SJCRH30 (cell line): ENCODE measurements around the gene CHST9. TPM values are rescaled to one million over a fixed set of nuclear protein-coding genes. Genes with fewer than 3 reads are reported as not detected.
A peak's percentile ranks its signal among the peaks of the same experiment; 100 is the strongest.
"Not testable (repeated sequence)": the region's sequence is repeated elsewhere in the genome, so short reads cannot be mapped to it uniquely, and the experiment has no call there.

Experiments
- DNase-seq, 2 experiments: peaks; one replicate each; pipeline ENCODE4 v3.0.0-alpha.2; 2015 to 2020
- H3K27ac ChIP-seq: fragments of 250-450 bp; sonication (Bioruptor Pico); 2 replicates; pipeline ENCODE4 v1.5.1; 2020; ENCODE audit warnings: mild to moderate bottlenecking, moderate library complexity
- H3K27me3 ChIP-seq: fragments of 250-450 bp; sonication (Bioruptor Pico); 2 replicates; pipeline ENCODE4 v1.5.1; 2020; ENCODE audit warnings: mild to moderate bottlenecking, moderate library complexity
- H3K36me3 ChIP-seq: fragments of 250-450 bp; sonication (Bioruptor Pico); 2 replicates; pipeline ENCODE4 v1.5.1; 2020; ENCODE audit warnings: mild to moderate bottlenecking, moderate library complexity
- H3K4me1 ChIP-seq: fragments of 250-450 bp; sonication (Bioruptor Pico); 2 replicates; pipeline ENCODE4 v1.5.1; 2020; ENCODE audit warnings: mild to moderate bottlenecking, moderate library complexity
- H3K4me3 ChIP-seq: fragments of 250-450 bp; sonication (Bioruptor Pico); 2 replicates; pipeline ENCODE4 v1.5.1; 2020; ENCODE audit warnings: mild to moderate bottlenecking, moderate library complexity
- H3K9me3 ChIP-seq: fragments of 250-450 bp; sonication (Bioruptor Pico); replicated peaks from 2 replicates; pipeline ENCODE4 v1.5.1; 2020; ENCODE audit warnings: mild to moderate bottlenecking, moderate library complexity
- total RNA-seq: library from RNA; depleted of rRNA; stranded (reverse); fragments of >200 nt; shearing (Covaris generic); gene quantifications from 2 replicates; pipeline ENCODE4 v1.2.3, GENCODE V29; 2014

Gene CHST9
- total RNA-seq, 1 experiment from 2014 or later: 10.7 TPM

DNA sequence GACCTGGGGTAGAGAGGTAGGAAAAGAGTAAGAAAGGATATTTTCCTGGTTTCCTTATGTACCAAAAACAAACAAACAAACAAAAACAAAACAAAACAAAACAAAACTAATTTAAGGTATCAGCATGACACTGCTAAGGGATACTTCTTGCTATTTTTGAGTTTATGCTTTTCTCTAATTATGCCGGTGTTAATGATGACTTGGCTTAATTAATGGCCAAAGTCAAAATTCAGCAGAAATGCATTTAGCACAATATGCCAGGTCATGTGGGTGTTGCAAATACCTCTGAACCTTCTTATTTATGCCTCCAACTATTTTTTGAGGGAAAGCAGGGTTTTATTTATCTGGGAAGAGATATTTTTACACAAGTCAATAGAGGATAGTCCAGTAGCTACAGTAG lies 3.2 kb upstream of the CHST9 start:
- Histone ChIP-seq H3K27me3 (no peaks in the 10 kb centered on the region), H3K9me3 (no peaks in the 10 kb centered on the region), H3K4me1 (no peaks in the 10 kb centered on the region), H3K27ac (no peak overlapping the region), H3K4me3 (no peak overlapping the region), H3K36me3 (no peaks in the 10 kb centered on the region)
- DNase-seq: no peak

DNA sequence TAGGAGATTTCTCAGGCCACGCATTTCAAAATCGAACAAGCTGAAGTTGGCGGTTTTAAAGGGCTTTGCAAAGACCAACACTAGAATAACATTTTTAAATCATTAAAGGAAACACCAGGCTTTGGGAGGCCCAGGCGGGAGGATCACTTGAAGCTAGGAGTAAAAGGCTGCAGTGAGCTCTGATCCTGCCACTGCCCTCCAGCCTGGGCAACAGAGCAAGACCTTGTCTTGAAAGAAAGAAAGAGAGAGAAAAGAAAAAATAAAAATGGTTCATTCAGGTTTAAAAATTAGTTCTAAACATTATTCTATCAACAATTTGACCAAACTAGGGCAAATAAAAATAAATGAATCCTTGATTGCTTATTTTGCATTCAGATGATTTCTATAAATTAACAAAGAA lies 789 bp upstream of the CHST9 start:
- H3K27me3 ChIP-seq: no peaks in the 10 kb centered on the region
- H3K4me3 ChIP-seq: peak overlapping the region; percentile 58
- no peak for DNase-seq
- H3K9me3 ChIP-seq: no peaks in the 10 kb centered on the region
- H3K27ac ChIP-seq: no peak overlapping the region
- no peaks in the 10 kb centered on the region for H3K36me3 ChIP-seq
- no peaks in the 10 kb centered on the region for H3K4me1 ChIP-seq

DNA sequence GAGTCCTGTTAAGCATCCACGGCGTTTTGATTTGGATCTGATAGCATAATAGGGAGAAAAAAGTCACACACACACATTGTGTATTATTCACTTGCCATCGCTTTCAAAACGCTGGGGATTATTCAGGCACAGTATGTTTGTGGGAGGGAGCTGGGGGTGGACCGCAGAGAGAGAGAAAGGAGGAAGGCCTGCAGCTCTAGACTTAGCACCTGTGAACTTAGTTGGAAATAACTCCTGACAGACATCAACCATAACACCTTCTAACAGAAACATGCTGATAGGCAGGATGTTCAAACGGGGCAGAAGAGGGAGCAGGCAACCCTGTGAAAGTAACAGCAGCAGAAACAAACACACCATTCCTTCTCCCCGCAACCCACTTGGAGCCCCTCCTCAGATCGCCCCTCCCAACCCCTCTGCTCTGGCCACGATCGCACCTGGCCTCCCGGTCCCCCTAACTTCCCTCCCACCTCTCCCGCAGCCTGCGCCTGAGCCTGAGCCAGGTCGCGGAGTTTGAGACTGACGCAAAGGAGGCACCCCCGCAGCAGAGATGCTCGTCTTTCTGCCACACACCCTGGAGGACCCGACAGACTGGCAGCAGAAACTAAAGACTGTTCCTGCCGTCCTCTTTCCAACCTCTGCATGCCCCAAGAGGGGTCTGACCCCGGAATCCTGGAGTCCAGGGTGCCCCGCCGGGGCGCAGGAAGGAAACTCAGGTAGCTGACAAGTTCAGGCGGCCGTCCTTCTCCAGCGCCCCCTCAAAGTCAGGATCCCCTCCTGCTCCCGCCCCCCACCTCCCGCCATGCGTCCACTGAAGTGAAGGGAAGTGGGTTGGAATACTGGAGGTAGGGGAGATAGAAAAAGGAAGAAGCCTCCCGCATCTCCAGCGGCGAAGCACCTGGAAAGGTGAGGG lies 738 bp downstream of the CHST9 start:
- Histone ChIP-seq H3K4me1 (no peaks in the 10 kb centered on the region), H3K36me3 (no peaks in the 10 kb centered on the region), H3K27ac (no peak overlapping the region), H3K9me3 (no peaks in the 10 kb centered on the region), H3K4me3 (peak overlapping the region; percentile 58), H3K27me3 (no peaks in the 10 kb centered on the region)
- DNase-seq: peak; percentile 5 to 9

DNA sequence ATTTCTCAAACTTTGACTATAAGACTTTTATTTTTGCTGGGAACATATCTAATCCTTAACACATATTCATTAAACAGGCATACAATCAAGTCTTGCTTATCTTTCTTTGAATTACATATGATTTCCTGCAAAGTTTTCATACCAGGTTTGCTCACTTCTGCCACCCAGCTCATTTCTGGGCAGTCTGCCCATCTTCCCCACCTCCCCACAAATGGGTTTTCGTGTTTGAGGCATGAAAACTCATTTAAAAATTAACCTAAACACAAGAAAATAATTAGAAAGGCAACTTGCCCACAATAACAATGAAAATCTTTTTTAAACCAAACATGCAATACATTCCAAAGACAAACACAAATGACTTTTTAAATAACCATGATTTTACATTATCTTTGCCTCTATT lies 3.4 kb downstream of the CHST9 start:
- no peaks in the 10 kb centered on the region for H3K27me3 ChIP-seq
- no peak for DNase-seq
- no peaks in the 10 kb centered on the region for H3K36me3 ChIP-seq
- H3K27ac ChIP-seq: no peak overlapping the region
- H3K9me3 ChIP-seq: no peaks in the 10 kb centered on the region
- H3K4me1 ChIP-seq: no peaks in the 10 kb centered on the region
- no peak overlapping the region for H3K4me3 ChIP-seq

DNA sequence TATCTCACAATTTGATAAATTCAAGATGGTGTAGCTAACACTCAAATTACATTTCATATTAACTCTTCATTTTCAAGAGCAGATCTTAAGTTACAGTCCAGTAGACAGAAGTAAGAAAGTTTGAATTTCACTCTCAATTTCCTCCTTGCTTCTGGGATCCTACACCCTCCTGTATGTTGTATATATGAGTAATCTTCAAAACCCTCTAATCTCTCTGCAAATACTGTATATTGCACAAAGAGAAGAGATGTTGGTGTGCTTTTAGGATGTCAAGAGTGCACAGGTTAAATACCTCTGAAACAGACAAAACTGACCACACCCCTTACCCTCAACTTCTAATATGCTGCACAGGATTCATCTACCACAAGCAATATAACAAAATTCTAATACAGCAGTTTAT lies 6.7 kb downstream of the CHST9 start:
- no peaks in the 10 kb centered on the region for H3K4me1 ChIP-seq
- no peaks in the 10 kb centered on the region for H3K27me3 ChIP-seq
- H3K27ac ChIP-seq: no peak overlapping the region
- no peak overlapping the region for H3K4me3 ChIP-seq
- no peaks in the 10 kb centered on the region for H3K9me3 ChIP-seq
- no peaks in the 10 kb centered on the region for H3K36me3 ChIP-seq
- no peak for DNase-seq

DNA sequence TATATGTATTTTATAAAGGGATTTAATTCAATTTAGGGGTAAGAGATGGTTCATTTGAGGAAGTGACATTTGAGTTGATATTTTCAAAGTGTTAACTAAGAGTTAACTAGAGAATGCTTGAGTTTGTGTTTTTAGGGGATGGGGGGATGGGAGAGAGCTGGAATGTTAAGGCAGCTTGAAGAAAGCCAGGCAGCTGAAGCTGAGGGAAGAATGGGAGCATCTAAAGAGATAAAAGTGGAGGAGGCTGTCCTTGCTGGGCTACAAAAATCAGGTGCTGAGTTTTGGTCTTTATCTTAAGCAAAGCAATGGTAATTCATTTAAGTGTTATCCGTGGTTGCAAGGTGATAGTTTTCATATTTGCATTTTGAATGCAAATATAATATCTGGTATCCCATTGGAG lies 9.2 kb downstream of the CHST9 start:
- no peaks in the 10 kb centered on the region for H3K27me3 ChIP-seq
- H3K4me3 ChIP-seq: no peak overlapping the region
- H3K9me3 ChIP-seq: no peaks in the 10 kb centered on the region
- H3K4me1 ChIP-seq: no peaks in the 10 kb centered on the region
- H3K27ac ChIP-seq: no peak overlapping the region
- H3K36me3 ChIP-seq: no peaks in the 10 kb centered on the region
- DNase-seq: no peak

DNA sequence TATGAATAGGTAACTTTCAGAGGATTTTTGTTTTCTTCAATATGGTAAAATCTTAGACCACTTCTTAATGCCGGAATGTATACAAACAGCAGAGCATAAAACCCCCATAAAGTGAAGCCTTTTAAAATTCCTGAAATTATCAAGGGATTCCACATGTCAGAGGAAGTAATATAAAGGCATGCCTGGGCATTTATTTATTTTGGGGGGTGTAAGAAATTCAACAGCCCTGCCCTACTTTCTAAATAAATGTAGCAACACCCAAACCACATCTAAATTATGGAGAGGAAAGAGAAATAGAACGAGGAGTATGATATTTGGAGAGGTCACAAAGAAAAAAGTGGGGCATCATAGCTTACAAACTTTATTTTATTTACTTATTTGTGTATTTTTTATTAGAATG lies 9.9 kb downstream of the CHST9 start:
- no peak overlapping the region for H3K27ac ChIP-seq
- H3K36me3 ChIP-seq: no peaks in the 10 kb centered on the region
- H3K9me3 ChIP-seq: no peaks in the 10 kb centered on the region
- no peak overlapping the region for H3K4me3 ChIP-seq
- no peak for DNase-seq
- H3K4me1 ChIP-seq: no peaks in the 10 kb centered on the region
- H3K27me3 ChIP-seq: no peaks in the 10 kb centered on the region

DNA sequence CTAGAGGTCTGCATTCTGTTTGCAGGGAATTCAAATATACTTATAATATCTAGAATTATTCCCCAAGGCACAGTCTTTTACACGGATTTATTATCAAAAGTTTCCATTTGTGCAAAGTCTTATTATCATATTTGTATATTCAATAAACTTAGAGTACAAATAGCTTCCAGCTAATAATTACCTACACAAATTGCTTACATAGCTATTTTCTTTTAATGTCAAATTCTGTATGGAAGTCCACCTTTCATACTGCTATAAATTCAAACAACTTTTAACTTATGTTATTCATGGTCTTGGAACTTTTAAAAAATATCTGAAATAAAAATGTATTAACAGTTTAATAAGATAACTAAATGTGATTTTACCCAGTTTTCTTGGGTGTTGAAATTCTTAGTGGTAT lies 13.1 kb downstream of the CHST9 start:
- Histone ChIP-seq H3K27me3 (no peaks in the 10 kb centered on the region), H3K4me3 (no peak overlapping the region), H3K36me3 (no peaks in the 10 kb centered on the region), H3K27ac (no peak overlapping the region), H3K4me1 (no peaks in the 10 kb centered on the region), H3K9me3 (no peaks in the 10 kb centered on the region)
- DNase-seq: no peak

DNA sequence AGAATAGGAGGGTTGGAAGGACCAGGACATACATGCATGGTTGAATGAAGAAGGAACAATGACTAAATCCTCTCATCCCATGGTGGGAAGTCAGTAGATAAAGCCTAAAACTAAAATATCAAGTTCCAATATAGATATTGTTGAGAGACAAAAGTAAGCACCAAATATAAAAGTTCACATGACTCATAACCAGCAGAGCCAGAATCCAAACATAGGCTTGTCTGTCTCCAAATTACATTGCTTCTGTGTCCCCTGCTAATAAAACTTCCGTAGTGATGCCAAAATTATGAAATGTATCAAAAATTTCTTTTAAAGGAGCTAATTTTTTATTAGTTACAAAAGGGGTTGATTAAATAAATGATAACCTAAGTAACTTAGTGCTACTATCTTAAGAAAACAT lies 19.7 kb downstream of the CHST9 start:
- Histone ChIP-seq H3K4me3 (no peak overlapping the region), H3K27me3 (no peaks in the 10 kb centered on the region), H3K36me3 (no peaks in the 10 kb centered on the region), H3K27ac (peak overlapping the region; percentile 91), H3K4me1 (peaks cover 16% of the 10 kb centered on the region), H3K9me3 (no peaks in the 10 kb centered on the region)
- DNase-seq: no peak

DNA sequence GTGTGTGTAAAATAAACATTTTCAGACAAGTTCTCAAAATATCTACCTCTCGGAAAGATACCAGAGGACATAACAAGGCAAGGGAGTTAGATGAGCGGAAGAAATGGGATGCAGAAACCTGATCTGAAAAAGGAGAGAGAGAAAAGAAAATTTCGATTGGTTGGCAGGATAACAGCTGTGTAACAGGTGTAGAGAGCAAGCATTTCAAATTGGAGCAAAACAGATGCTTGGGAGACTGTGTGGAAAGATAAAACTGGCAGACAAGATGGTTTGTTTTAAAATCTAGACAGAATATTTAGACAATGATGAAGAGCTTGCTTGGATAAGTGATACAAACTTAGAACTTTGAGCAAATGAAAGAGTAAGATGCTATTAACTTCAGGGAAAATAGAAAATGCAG lies 20.2 kb downstream of the CHST9 start:
- no peaks in the 10 kb centered on the region for H3K27me3 ChIP-seq
- DNase-seq: peak; percentile 20 to 71
- peaks cover 16% of the 10 kb centered on the region for H3K4me1 ChIP-seq
- H3K27ac ChIP-seq: peak overlapping the region; percentile 91
- no peak overlapping the region for H3K4me3 ChIP-seq
- no peaks in the 10 kb centered on the region for H3K36me3 ChIP-seq
- no peaks in the 10 kb centered on the region for H3K9me3 ChIP-seq

DNA sequence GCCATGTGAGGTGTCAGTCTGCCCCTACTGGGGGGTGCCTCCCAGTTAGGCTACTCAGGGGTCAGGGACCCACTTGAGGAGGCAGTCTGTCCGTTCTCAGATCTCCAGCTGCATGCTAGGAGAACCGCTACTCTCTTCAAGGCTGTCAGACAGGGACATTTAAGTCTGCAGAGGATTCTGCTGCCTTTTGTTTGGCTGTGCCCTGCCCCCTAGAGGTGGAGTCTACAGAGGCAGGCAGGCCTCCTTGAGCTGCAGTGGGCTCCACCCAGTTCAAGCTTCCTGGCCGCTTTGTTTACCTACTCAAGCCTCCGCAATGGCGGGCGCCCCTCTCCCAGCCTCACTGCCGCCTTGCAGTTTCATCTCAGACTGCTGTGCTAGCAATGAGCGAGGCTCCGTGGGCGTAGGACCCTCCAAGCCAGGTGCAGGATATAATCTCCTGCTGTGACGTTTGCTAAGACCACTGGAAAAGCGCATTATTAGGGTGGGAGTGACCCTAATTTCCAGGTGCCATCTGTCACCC lies 21.9 kb downstream of the CHST9 start:
- H3K4me1 ChIP-seq: peaks cover 16% of the 10 kb centered on the region
- H3K27ac ChIP-seq, H3K9me3 ChIP-seq, H3K36me3 ChIP-seq, H3K4me3 ChIP-seq, DNase-seq, H3K27me3 ChIP-seq: not testable (repeated sequence)

DNA sequence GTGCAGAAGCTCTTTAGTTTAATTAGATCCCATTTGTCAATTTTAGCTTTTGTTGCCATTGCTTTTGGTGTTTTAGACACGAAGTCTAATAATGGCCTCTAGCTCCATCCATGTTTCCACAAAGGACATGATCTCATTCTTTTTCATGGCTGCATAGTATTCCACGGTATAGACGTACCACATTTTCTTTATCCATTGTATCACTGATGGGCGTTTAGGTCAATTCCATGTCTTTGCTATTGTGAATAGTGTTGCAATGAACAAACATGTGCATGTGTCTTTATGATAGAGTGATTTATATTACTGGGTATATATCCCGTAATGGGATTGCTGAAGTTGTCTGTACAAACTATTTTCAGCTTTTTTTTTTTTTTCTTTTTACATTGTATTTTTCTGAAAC lies 35.9 kb downstream of the CHST9 start:
- not testable (repeated sequence) for H3K36me3 ChIP-seq, H3K27ac ChIP-seq, H3K27me3 ChIP-seq, H3K4me1 ChIP-seq, DNase-seq, H3K9me3 ChIP-seq, H3K4me3 ChIP-seq

DNA sequence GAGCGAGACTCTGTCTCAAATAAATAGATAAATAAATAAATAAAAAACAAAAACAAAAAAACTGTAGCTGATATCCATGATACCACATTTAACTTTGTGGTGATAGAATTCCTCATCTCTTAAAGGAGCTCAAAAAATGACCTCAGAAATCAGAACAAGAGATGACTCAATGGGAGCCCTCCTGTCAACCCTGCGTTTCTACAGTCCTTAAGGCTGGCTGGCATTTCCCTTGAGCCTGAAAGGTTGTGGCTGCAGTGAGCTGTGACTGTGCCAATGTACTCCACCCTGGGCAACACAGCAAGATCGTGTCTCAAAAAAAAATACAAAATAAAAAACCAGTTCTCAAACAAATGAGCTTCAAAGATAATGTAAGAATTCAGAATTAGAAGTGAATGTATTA lies 40.4 kb downstream of the CHST9 start:
- no peak overlapping the region for H3K27ac ChIP-seq
- no peaks in the 10 kb centered on the region for H3K27me3 ChIP-seq
- H3K4me3 ChIP-seq: no peak overlapping the region
- no peaks in the 10 kb centered on the region for H3K36me3 ChIP-seq
- DNase-seq: no peak
- no peaks in the 10 kb centered on the region for H3K4me1 ChIP-seq
- H3K9me3 ChIP-seq: no peaks in the 10 kb centered on the region

DNA sequence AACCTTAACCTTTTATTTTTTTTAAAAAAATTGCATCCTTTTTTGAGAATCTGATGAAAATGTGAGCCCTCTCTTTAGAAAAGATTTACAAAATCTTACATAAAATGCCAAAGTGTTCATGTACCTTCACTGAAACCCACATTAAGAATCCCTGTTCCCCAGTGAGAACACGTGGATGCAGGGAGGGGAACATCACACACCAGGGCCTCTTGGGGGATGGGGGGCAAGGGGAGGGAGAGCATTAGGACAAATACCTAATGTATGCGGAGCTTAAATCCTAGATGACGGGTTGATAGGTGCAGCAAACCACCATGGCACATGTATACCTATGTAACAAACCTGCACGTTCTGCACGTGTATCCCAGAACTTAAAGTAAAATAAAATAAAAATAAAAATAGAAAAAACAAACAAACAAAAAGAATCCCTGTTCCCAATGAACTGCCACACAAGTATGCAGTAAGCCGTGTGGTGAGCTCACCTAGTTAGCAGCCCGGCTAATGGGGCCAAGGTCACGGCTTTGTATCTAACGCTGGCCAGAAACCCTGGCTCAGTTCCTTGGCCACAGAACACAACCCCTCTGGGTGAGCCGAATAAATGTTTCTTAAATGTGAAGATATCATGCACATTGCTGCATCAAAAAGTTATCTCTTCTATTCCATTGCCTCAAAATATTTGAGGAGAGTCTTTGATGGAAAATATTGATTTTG lies 41.4 kb downstream of the CHST9 start:
- Histone ChIP-seq H3K4me3 (no peak overlapping the region), H3K27me3 (no peaks in the 10 kb centered on the region), H3K27ac (no peak overlapping the region), H3K36me3 (no peaks in the 10 kb centered on the region), H3K9me3 (no peaks in the 10 kb centered on the region), H3K4me1 (no peaks in the 10 kb centered on the region)
- peak in 1 of 2 experiments; percentile 1 for DNase-seq

DNA sequence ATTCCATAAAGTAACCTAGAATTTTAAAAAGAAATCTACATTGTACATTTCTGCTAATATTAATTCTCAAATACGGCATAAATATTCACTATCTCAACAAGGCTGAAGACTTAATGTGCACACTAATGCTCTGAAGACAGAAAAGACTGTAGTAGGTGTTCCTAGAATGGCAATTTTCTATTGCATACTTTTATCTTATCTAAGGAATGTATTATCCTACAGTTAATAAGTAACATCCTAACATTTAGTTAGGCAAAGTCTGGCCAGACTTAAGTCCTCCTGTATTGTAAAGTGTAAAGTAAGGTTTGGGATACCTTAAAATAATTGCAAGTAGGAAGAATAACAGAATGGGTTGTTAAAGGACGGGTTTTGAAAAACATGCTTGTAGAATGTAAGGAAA lies 42.2 kb downstream of the CHST9 start:
- no peaks in the 10 kb centered on the region for H3K36me3 ChIP-seq
- H3K27me3 ChIP-seq: no peaks in the 10 kb centered on the region
- H3K9me3 ChIP-seq: no peaks in the 10 kb centered on the region
- H3K4me3 ChIP-seq: no peak overlapping the region
- no peak for DNase-seq
- no peak overlapping the region for H3K27ac ChIP-seq
- H3K4me1 ChIP-seq: no peaks in the 10 kb centered on the region
